ENCODE data around the gene PDSS2. TPM values are rescaled to one million over a fixed set of nuclear protein-coding genes. Genes with fewer than 3 reads are reported as not detected.

PDSS2 gene
- total and polyA plus RNA-seq, 4 donors, result 10.5 to 20.9 (median 16.0) TPM

DNA sequence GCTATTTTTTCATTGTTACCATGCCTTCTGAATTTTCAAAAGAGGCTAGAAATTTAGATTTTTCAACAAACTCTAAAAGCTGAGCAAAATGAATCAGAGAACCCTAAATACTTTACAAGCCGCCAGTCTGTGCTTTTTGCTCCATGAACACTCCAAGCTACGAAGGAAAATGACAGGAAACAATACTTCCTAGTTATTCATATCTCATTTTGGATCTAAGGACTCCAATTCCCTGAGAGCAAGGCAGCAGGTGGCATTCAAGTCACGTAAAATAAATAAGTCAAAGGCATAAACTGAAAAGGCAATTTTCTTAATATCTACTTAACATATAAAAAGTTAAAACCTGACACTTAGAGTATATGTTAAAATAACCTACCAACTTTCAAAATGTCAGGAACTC lies 50.6 kb downstream of the PDSS2 start:
- H3K36me3 ChIP-seq (ENCODE audit: control insufficient read depth in 4 of 4, insufficient read depth in 3 of 4, low read depth in 1 of 4, low read length in 3 of 4), result no peaks in the 10 kb centered on the region
- H3K9me3 ChIP-seq (ENCODE audit: control insufficient read depth in 4 of 4, low read length in 3 of 4), result peaks cover 0 to 3% (median 0%) of the 10 kb centered on the region in 4 donors
- H3K9ac ChIP-seq (ENCODE audit: low read depth in 1 of 2, low read length in 2 of 2), result no peak overlapping the region
- 86% methylated on average over 3 of the region's 3 CpGs for WGBS
- no peaks in the 10 kb centered on the region for H3K4me1 ChIP-seq (ENCODE audit: control insufficient read depth in 4 of 4, insufficient read depth in 4 of 4, low read length in 3 of 4)
- no peaks in the 10 kb centered on the region for H3K27me3 ChIP-seq (ENCODE audit: control insufficient read depth in 4 of 4, insufficient read depth in 4 of 4, low read length in 3 of 4)
- no peak overlapping the region for H3K4me3 ChIP-seq (ENCODE audit: low read depth in 1 of 3, low read length in 3 of 3)
- no peak for DNase-seq (ENCODE audit: low spot score)
- no peak for TF ChIP-seq NR2F2 (IDR thresholded peaks at IDR 0.05)
- no peak for TF ChIP-seq TAF1 (conservative IDR thresholded peaks at IDR 0.05)
- no peak for TF ChIP-seq RAD21 (IDR thresholded peaks at IDR 0.05)
- TF ChIP-seq, protein P1, sequence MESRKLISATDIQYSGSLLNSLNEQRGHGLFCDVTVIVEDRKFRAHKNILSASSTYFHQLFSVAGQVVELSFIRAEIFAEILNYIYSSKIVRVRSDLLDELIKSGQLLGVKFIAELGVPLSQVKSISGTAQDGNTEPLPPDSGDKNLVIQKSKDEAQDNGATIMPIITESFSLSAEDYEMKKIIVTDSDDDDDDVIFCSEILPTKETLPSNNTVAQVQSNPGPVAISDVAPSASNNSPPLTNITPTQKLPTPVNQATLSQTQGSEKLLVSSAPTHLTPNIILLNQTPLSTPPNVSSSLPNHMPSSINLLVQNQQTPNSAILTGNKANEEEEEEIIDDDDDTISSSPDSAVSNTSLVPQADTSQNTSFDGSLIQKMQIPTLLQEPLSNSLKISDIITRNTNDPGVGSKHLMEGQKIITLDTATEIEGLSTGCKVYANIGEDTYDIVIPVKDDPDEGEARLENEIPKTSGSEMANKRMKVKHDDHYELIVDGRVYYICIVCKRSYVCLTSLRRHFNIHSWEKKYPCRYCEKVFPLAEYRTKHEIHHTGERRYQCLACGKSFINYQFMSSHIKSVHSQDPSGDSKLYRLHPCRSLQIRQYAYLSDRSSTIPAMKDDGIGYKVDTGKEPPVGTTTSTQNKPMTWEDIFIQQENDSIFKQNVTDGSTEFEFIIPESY (IDR thresholded peaks at IDR 0.05), result no peak
- TF ChIP-seq, protein P2, sequence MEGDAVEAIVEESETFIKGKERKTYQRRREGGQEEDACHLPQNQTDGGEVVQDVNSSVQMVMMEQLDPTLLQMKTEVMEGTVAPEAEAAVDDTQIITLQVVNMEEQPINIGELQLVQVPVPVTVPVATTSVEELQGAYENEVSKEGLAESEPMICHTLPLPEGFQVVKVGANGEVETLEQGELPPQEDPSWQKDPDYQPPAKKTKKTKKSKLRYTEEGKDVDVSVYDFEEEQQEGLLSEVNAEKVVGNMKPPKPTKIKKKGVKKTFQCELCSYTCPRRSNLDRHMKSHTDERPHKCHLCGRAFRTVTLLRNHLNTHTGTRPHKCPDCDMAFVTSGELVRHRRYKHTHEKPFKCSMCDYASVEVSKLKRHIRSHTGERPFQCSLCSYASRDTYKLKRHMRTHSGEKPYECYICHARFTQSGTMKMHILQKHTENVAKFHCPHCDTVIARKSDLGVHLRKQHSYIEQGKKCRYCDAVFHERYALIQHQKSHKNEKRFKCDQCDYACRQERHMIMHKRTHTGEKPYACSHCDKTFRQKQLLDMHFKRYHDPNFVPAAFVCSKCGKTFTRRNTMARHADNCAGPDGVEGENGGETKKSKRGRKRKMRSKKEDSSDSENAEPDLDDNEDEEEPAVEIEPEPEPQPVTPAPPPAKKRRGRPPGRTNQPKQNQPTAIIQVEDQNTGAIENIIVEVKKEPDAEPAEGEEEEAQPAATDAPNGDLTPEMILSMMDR (IDR thresholded peaks at IDR 0.05; ENCODE audit: low read depth, low read length, missing input control), result no peak
- no peak for TF ChIP-seq GABPA (IDR thresholded peaks at IDR 0.05 in 1 of 2, conservative IDR thresholded peaks at IDR 0.05 in 1 of 2)
- TF ChIP-seq, protein P3, sequence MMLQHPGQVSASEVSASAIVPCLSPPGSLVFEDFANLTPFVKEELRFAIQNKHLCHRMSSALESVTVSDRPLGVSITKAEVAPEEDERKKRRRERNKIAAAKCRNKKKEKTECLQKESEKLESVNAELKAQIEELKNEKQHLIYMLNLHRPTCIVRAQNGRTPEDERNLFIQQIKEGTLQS (IDR thresholded peaks at IDR 0.05), result no peak
- TF ChIP-seq FOXA2 (IDR thresholded peaks at IDR 0.05), result no peak
- no peak for TF ChIP-seq HNF4G (IDR thresholded peaks at IDR 0.05)
- no peak for TF ChIP-seq SP1 (IDR thresholded peaks at IDR 0.05)
- no peak for TF ChIP-seq EGR1 (IDR thresholded peaks at IDR 0.05; ENCODE audit: low read depth in 2 of 2)
- TF ChIP-seq, protein P4, sequence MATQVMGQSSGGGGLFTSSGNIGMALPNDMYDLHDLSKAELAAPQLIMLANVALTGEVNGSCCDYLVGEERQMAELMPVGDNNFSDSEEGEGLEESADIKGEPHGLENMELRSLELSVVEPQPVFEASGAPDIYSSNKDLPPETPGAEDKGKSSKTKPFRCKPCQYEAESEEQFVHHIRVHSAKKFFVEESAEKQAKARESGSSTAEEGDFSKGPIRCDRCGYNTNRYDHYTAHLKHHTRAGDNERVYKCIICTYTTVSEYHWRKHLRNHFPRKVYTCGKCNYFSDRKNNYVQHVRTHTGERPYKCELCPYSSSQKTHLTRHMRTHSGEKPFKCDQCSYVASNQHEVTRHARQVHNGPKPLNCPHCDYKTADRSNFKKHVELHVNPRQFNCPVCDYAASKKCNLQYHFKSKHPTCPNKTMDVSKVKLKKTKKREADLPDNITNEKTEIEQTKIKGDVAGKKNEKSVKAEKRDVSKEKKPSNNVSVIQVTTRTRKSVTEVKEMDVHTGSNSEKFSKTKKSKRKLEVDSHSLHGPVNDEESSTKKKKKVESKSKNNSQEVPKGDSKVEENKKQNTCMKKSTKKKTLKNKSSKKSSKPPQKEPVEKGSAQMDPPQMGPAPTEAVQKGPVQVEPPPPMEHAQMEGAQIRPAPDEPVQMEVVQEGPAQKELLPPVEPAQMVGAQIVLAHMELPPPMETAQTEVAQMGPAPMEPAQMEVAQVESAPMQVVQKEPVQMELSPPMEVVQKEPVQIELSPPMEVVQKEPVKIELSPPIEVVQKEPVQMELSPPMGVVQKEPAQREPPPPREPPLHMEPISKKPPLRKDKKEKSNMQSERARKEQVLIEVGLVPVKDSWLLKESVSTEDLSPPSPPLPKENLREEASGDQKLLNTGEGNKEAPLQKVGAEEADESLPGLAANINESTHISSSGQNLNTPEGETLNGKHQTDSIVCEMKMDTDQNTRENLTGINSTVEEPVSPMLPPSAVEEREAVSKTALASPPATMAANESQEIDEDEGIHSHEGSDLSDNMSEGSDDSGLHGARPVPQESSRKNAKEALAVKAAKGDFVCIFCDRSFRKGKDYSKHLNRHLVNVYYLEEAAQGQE (IDR thresholded peaks at IDR 0.05), result no peak
- TF ChIP-seq JUND (IDR thresholded peaks at IDR 0.05), result no peak
- no peak for TF ChIP-seq YY1 (IDR thresholded peaks at IDR 0.05)
- no peak overlapping the region for H3K27ac ChIP-seq (ENCODE audit: low read depth in 1 of 2, low read length in 2 of 2)

DNA sequence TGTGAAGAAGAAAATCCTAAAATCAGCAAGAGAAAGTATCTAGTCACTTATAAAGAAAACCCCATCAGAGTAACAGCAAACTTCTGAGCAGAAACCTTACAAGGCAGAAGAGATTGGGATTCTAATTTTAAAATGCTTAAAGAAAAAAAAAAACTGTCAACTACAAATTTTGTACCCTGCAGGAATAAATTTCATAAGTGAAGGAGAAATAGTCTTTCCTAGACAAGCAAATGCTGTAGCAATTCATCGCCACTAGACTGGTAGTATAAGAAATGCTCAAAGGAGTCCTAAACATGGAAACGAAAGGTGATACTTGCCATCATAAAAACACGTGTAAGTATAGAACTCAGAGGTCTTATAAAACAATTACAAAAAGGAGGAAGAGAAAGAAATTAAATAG lies 54.4 kb downstream of the PDSS2 start:
- H3K9me3 ChIP-seq (ENCODE audit: control insufficient read depth in 4 of 4, low read length in 3 of 4), result peaks cover 0 to 3% (median 0%) of the 10 kb centered on the region in 4 donors
- 96% methylated on average over 3 of the region's 3 CpGs for WGBS

More for the DNA sequence above, 54.4 kb downstream of the PDSS2 start:
- no peak overlapping the region for H3K27ac ChIP-seq (ENCODE audit: low read depth in 1 of 2, low read length in 2 of 2)
- no peaks in the 10 kb centered on the region for H3K27me3 ChIP-seq (ENCODE audit: control insufficient read depth in 4 of 4, insufficient read depth in 4 of 4, low read length in 3 of 4)
- no peaks in the 10 kb centered on the region for H3K36me3 ChIP-seq (ENCODE audit: control insufficient read depth in 4 of 4, insufficient read depth in 3 of 4, low read depth in 1 of 4, low read length in 3 of 4)
- no peak overlapping the region for H3K9ac ChIP-seq (ENCODE audit: low read depth in 1 of 2, low read length in 2 of 2)
- DNase-seq (ENCODE audit: low spot score), result no peak
- TF ChIP-seq, protein P2 (IDR thresholded peaks at IDR 0.05; ENCODE audit: low read depth, low read length, missing input control), result no peak
- TF ChIP-seq HNF4A (conservative IDR thresholded peaks at IDR 0.05) (no peak), FOXA2 (IDR thresholded peaks at IDR 0.05) (no peak), GABPA (IDR thresholded peaks at IDR 0.05 in 1 of 2, conservative IDR thresholded peaks at IDR 0.05 in 1 of 2) (no peak), EGR1 (IDR thresholded peaks at IDR 0.05; ENCODE audit: low read depth in 2 of 2) (no peak), JUND (IDR thresholded peaks at IDR 0.05) (no peak), SP1 (IDR thresholded peaks at IDR 0.05) (no peak), RAD21 (IDR thresholded peaks at IDR 0.05) (no peak), FOXA1 (IDR thresholded peaks at IDR 0.05) (no peak), TAF1 (conservative IDR thresholded peaks at IDR 0.05) (no peak)
- TF ChIP-seq, protein P3 (IDR thresholded peaks at IDR 0.05), result no peak
- TF ChIP-seq, protein P4 (IDR thresholded peaks at IDR 0.05), result no peak
- TF ChIP-seq, protein P5, sequence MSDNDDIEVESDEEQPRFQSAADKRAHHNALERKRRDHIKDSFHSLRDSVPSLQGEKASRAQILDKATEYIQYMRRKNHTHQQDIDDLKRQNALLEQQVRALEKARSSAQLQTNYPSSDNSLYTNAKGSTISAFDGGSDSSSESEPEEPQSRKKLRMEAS (IDR thresholded peaks at IDR 0.05), result no peak
- no peak overlapping the region for H3K4me3 ChIP-seq (ENCODE audit: low read depth in 1 of 3, low read length in 3 of 3)
- no peaks in the 10 kb centered on the region for H3K4me1 ChIP-seq (ENCODE audit: control insufficient read depth in 4 of 4, insufficient read depth in 4 of 4, low read length in 3 of 4)
